Caco-2 (cell line): Measurements from ENCODE around the gene PBX1. TPM values are rescaled to one million over a fixed set of nuclear protein-coding genes. Genes with fewer than 3 reads are reported as not detected.

Experiments used
- BruUV-seq: library from RNA; stranded (reverse); fragments of 400-500 nt; replicated peaks from 2 replicates; lab custom pipeline; 2021; lab: Mats Ljungman, UMichigan
- CTCF ChIA-PET: fragments of 300-600 bp; sonication (Branson Sonifier 250); formaldehyde crosslinking; loops from one replicate; lab custom pipeline; 2022; ENCODE audit warnings: antibody characterized with exemption; lab: Charles Lee
- POLR2A ChIA-PET: fragments of 300-600 bp; sonication (Branson Sonifier 250); formaldehyde crosslinking; loops from one replicate; lab custom pipeline; 2022; ENCODE audit warnings: antibody characterized with exemption; lab: Charles Lee
- DNase-seq, 2 experiments: peaks; one replicate each; pipeline versions ENCODE4 v3.0.0 to v3.0.0-alpha.2; 2020 to 2022
- H3K27me3 ChIP-seq: replicated peaks from 2 replicates; pipeline ENCODE4 v1.6.0; 2011; ENCODE audit warnings: low read length; ENCODE audit not compliant: control insufficient read depth, insufficient read depth
- H3K36me3 ChIP-seq: 2 replicates; pipeline ENCODE4 v1.5.1; 2011; ENCODE audit warnings: low read length; ENCODE audit not compliant: control insufficient read depth, insufficient read depth
- H3K4me1 ChIP-seq: fragments of 250-450 bp; sonication (Bioruptor Pico); 2 replicates; pipeline ENCODE4 v1.5.1; 2020; ENCODE audit warnings: mild to moderate bottlenecking
- H3K4me3 ChIP-seq: 2 replicates; pipeline ENCODE4 v1.5.1; 2011; ENCODE audit warnings: low read depth, mild to moderate bottlenecking, control low read depth, low read length
- H3K9me3 ChIP-seq: fragments of 250-450 bp; sonication (Bioruptor Pico); 2 replicates; pipeline ENCODE4 v1.5.1; 2020; ENCODE audit warnings: mild to moderate bottlenecking, moderate library complexity
- H3K27ac Mint-ChIP-seq: one replicate; pipeline ENCODE4 v1.8.0; 2022; ENCODE audit warnings: mixed read lengths; ENCODE audit not compliant: unreplicated experiment
- H3K27me3 Mint-ChIP-seq: one replicate; pipeline ENCODE4 v1.8.0; 2022; ENCODE audit warnings: mixed read lengths; ENCODE audit not compliant: insufficient read depth, unreplicated experiment
- H3K36me3 Mint-ChIP-seq: one replicate; pipeline ENCODE4 v1.8.0; 2022; ENCODE audit warnings: mild to moderate bottlenecking, mixed read lengths; ENCODE audit not compliant: insufficient read depth, unreplicated experiment
- H3K4me1 Mint-ChIP-seq: one replicate; pipeline ENCODE4 v1.8.0; 2022; ENCODE audit warnings: low read depth, mixed read lengths; ENCODE audit not compliant: unreplicated experiment
- H3K4me3 Mint-ChIP-seq: one replicate; pipeline ENCODE4 v1.8.0; 2022; ENCODE audit warnings: mild to moderate bottlenecking, moderate library complexity, mixed read lengths; ENCODE audit not compliant: unreplicated experiment
- H3K9me3 Mint-ChIP-seq: one replicate; pipeline ENCODE4 v1.8.0; 2022; ENCODE audit warnings: mixed read lengths; ENCODE audit not compliant: unreplicated experiment
- intact Hi-C: fragments of 100-400 bp; cut with micrococcal nuclease; formaldehyde crosslinking; loops from one replicate; pipeline ENCODE4 v1.10.0; 2022; ENCODE audit not compliant: unreplicated experiment
- total RNA-seq: library from RNA; stranded (reverse); gene quantifications from 2 replicates; pipeline ENCODE4 v1.2.3, GENCODE V29; 2022
- TF ChIP-seq, protein P1 (sequence below), 2 experiments: fragments of 200-600 bp in 1 of 2; IDR thresholded peaks; 1 replicate in 1 of 2; 2 replicates in 1 of 2; pipeline versions ENCODE4 v1.5.1 to v1.8.0; 2011 to 2022; ENCODE audit warnings: antibody characterized with exemption in 1 of 2, control low read depth in 1 of 2, inconsistent platforms in 1 of 2, low read depth in 1 of 2, low read length in 1 of 2, mild to moderate bottlenecking in 1 of 2, moderate library complexity in 1 of 2; ENCODE audit not compliant: insufficient read depth in 1 of 2, severe bottlenecking in 1 of 2, unreplicated experiment in 1 of 2

Gene PBX1
- total RNA-seq, 1 experiment from 2014 or later = 103 TPM

GRCh38 chr1:164707868-164708331, 148.9 kb downstream of the PBX1 start:
- ChIA-PET POLR2A (no interaction called here), CTCF (no interaction called here)
- TF ChIP-seq, protein P1, sequence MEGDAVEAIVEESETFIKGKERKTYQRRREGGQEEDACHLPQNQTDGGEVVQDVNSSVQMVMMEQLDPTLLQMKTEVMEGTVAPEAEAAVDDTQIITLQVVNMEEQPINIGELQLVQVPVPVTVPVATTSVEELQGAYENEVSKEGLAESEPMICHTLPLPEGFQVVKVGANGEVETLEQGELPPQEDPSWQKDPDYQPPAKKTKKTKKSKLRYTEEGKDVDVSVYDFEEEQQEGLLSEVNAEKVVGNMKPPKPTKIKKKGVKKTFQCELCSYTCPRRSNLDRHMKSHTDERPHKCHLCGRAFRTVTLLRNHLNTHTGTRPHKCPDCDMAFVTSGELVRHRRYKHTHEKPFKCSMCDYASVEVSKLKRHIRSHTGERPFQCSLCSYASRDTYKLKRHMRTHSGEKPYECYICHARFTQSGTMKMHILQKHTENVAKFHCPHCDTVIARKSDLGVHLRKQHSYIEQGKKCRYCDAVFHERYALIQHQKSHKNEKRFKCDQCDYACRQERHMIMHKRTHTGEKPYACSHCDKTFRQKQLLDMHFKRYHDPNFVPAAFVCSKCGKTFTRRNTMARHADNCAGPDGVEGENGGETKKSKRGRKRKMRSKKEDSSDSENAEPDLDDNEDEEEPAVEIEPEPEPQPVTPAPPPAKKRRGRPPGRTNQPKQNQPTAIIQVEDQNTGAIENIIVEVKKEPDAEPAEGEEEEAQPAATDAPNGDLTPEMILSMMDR (IDR thresholded peaks at IDR 0.05; ENCODE audit: insufficient read depth in 1 of 2, low read depth in 1 of 2, low read length in 1 of 2, severe bottlenecking in 1 of 2, unreplicated experiment in 1 of 2) = no peak
- no peak for DNase-seq
- H3K4me3 ChIP-seq = no peak overlapping the region
- no peak overlapping the region for H3K27ac Mint-ChIP-seq
- intact Hi-C loops = loop anchor here (5.0 kb wide), 2 partner anchors 69 to 204 kb away; no protein-coding TSS in a partner anchor
- H3K27me3 ChIP-seq = no peaks in the 10 kb centered on the region
- peaks cover 16% of the 10 kb centered on the region for H3K4me1 Mint-ChIP-seq
- no peak overlapping the region for H3K4me3 Mint-ChIP-seq
- peaks cover 19% of the 10 kb centered on the region for H3K4me1 ChIP-seq
- peaks cover 11% of the 10 kb centered on the region for H3K36me3 Mint-ChIP-seq
- BruUV-seq = no TSS peak
- no peaks in the 10 kb centered on the region; the same call in 1 of the 2 replicates for H3K36me3 ChIP-seq
- H3K9me3 Mint-ChIP-seq = no peaks in the 10 kb centered on the region
- H3K9me3 ChIP-seq = no peaks in the 10 kb centered on the region
- no peaks in the 10 kb centered on the region for H3K27me3 Mint-ChIP-seq

DNA sequence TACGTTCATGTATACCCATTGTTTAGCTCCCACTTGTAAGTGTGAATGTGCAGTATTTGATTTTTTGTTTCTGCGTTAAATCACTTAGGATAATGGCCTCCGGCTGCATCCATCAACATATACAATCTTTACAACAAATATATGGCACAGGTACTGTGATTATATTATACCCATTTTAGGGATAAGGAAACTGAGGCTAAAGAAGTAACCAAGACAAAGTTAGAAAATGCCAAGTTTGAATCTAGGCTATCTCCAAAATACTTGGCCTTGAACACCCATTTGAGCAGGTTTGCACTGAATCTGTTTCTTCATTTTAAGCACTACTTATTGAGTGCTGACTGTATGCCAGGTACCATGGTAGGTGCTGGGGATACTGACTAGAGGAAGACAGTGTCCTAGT, 149.6 kb downstream of the PBX1 start:
- Histone ChIP-seq H3K4me3 (no peak overlapping the region), H3K9me3 (no peaks in the 10 kb centered on the region), H3K4me1 (peaks cover 19% of the 10 kb centered on the region), H3K27me3 (no peaks in the 10 kb centered on the region), H3K36me3 (no peaks in the 10 kb centered on the region; the same call in 1 of the 2 replicates)
- POLR2A ChIA-PET = no interaction called here
- intact Hi-C loops = loop anchor here (5.0 kb wide), 2 partner anchors 69 to 204 kb away; no protein-coding TSS in a partner anchor
- CTCF ChIA-PET = no interaction called here
- peaks cover 16% of the 10 kb centered on the region for H3K4me1 Mint-ChIP-seq
- peaks cover 11% of the 10 kb centered on the region for H3K36me3 Mint-ChIP-seq
- DNase-seq = no peak
- BruUV-seq = no TSS peak
- no peaks in the 10 kb centered on the region for H3K27me3 Mint-ChIP-seq
- TF ChIP-seq, protein P1 (IDR thresholded peaks at IDR 0.05; ENCODE audit: insufficient read depth in 1 of 2, low read depth in 1 of 2, low read length in 1 of 2, severe bottlenecking in 1 of 2, unreplicated experiment in 1 of 2) = no peak
- no peaks in the 10 kb centered on the region for H3K9me3 Mint-ChIP-seq
- H3K27ac Mint-ChIP-seq = no peak overlapping the region
- no peak overlapping the region for H3K4me3 Mint-ChIP-seq

GRCh38 chr1:164709126-164709525, 150.1 kb downstream of the PBX1 start:
- Histone ChIP-seq H3K4me3 (no peak overlapping the region), H3K36me3 (no peaks in the 10 kb centered on the region; the same call in 1 of the 2 replicates), H3K9me3 (no peaks in the 10 kb centered on the region), H3K4me1 (peaks cover 19% of the 10 kb centered on the region), H3K27me3 (no peaks in the 10 kb centered on the region)
- Mint-ChIP-seq H3K27ac (no peak overlapping the region), H3K9me3 (no peaks in the 10 kb centered on the region), H3K36me3 (peaks cover 11% of the 10 kb centered on the region), H3K27me3 (no peaks in the 10 kb centered on the region), H3K4me3 (no peak overlapping the region), H3K4me1 (peaks cover 16% of the 10 kb centered on the region)
- POLR2A ChIA-PET = no interaction called here
- no TSS peak for BruUV-seq
- intact Hi-C loops = loop anchor here (5.0 kb wide), 2 partner anchors 68 to 203 kb away; no protein-coding TSS in a partner anchor
- TF ChIP-seq, protein P1 (IDR thresholded peaks at IDR 0.05; ENCODE audit: insufficient read depth in 1 of 2, low read depth in 1 of 2, low read length in 1 of 2, severe bottlenecking in 1 of 2, unreplicated experiment in 1 of 2) = no peak
- no peak for DNase-seq
- CTCF ChIA-PET = no interaction called here
